Measurements from ENCODE around the gene LMNA.
"Not testable (repeated sequence)": the region's sequence is repeated elsewhere in the genome, so short reads cannot be mapped to it uniquely, and the experiment has no call there.

Gene LMNA

GRCh38 chr1:156114101-156114918 lies at the start of gene LMNA:
Gene LMNA (plus strand): TSS chr1:156114711. CDS start chr1:156114919, 208 bp downstream.
- no peak for DNase-seq

GRCh38 chr1:156065212-156065611 lies 49.3 kb upstream of the LMNA start:
- DNase-seq: no peak

- no peak for DNase-seq
These were observed 48.6 kb upstream of the LMNA start for GRCh38 chr1:156065871-156066270.

DNA sequence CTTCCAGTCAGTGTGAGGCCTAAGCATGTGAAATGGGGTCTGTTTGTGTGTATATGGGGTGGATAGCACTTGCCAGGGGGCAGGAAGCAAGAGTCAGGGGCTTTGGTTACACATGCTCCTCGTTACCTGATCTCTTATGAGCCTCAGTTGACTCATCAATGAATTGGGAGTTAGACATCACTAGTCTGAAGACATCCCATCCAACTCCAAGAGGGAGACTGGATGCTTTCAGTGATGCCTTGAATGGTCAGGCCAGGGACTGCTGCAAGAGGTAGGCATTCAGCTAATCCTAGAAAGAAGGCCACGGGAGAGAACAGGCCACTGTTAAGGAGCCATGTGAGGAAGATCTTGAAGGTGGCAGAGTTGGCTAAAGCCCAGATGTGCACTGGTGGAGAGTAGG lies 47.2 kb upstream of the LMNA start:
- no peak for DNase-seq

DNA sequence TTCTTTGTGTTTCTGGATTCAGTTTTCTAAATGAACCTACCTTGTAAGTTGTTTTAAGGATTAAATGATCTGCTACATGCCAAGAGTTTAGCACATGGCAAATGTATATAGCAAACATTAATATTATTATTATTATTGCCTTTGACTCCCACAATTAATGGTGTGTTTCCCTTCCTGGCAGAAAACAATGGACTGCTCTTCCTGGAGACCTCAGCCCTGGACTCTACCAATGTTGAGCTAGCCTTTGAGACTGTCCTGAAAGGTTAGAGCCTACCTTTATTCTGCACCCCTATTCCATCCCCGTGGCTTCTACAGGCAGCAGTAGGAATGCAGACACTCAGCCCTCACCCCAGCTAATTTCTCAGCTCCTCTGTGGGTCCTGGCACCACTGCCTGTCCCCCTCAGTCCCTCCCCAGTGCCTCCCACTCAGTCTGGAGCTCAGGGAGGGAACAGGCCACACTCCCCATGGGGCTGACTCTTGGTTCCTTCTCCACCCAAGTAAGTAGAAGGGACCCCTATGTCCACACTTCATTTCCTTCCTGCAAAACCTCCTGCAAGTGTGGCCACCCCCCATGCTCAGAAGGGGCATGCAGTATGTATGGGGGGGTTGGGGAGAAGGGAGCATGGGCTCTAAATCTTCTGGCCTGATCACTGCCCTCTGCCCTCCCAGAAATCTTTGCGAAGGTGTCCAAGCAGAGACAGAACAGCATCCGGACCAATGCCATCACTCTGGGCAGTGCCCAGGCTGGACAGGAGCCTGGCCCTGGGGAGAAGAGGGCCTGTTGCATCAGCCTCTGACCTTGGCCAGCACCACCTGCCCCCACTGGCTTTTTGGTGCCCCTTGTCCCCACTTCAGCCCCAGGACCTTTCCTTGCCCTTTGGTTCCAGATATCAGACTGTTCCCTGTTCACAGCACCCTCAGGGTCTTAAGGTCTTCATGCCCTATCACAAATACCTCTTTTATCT lies 44.7 kb upstream of the LMNA start:
- DNase-seq: no peak

DNA sequence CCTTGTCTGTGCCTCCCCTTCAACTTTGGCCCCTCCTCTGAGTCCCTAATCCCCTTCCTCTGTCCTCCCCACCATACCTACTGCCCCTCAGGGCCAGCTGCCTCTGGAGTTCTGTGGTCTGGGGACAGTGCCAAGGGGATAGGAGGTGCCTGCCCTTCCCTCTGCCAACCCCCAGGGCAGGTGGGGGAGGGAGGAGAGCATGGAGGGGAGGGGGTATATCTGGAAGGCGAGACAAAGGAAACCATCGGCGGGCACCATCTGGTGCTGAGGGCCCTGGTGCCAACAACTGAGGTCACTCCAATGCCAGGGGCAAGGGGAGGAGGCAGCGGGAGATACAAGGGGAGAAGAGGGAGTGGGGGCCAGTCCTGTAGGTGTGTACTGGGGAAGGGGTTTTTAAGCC lies 44.0 kb upstream of the LMNA start:
- DNase-seq: peak; percentile 72

DNA sequence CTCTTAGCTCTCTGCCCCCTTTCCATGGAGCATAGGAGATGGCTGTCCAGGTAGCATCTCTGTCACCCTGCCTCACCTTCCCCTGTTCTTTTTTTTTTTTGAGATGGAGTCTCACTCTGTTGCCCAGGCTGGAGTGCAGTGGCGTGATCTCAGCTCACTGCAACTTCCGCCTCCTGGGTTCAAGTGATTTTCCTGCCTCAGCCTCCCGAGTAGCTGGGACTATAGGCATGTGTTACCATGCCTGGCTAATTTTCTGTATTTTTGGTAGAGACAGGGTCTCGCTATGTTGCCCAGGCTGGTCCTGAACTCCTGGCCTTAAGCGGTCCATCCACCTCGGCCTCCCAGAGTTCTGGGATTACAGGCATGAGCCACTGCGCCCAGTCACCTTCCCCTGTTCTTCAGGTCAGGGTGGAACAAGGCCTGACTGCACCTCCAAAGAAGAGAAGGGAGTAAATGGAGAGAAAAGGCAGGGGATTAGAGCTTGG lies 43.1 kb upstream of the LMNA start:
- DNase-seq: not testable (repeated sequence)

DNA sequence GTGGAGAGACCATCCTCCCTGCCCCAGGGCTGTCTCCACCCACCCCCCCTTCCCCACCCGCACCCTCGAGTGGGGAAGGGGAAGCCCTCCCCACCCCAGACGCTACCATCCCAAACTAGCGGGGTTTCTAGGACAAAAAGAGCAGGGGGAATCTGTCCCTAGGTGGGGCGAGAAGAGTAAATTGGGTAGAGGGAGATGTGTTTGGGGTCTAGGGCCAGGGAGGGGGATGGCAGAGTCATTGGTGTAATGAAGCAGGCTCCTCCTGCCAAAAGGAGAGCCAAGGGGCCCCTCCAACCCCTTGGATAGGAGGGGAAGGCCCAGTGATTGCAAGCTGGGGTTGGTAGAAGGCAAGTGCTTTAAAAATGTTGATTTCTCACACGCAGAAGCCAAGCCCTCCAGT lies 42.3 kb upstream of the LMNA start:
- DNase-seq: no peak

DNA sequence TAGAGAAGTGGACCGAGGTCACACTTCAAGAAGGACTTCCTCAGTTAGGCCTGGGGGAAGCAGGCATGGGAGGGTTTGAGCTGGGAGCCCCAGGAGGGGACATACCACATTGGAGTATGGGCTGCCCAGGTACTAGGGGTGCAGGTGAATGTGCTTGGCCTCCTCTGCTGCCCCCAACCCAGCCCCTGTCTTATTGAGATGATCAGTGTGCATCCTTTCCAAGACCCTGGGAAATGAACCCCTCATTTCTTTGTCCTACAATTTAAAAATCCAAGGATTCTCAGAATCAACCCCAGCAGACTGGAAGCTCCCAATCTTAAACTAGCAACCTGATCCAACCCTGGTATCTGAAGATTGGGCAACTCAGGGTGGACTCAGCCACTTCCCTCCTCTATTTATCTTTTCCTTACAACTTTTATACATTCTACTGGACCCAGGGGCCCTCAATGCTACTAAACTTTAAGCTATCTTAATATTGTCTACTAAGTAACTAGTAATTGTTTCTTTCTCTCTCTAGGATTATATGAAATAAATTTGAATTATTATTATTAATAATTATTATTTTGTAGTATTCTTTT lies 41.3 kb upstream of the LMNA start:
- no peak for DNase-seq

DNA sequence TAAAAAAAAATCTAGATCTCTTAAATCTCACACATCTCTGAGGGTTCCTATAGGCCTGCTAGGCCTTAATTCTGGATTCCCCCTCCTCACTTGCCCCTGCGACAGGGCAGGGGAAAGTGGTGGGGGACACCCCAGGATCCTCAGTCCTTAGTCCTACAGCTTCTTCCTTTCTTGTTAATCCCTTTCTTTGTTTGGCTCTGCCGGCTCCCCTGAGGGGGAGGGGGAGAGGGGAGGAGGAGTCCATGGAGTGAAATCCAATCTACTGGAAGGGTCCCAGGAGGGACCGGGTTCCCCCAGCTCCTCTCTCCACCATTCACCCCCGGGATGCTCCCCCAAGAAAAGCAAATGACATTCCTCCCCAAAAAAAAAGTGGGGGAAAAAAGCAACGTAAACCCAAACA lies 40.8 kb upstream of the LMNA start:
- peak; percentile 31 for DNase-seq

GRCh38 chr1:156074661-156075060 lies 39.9 kb upstream of the LMNA start:
- no peak for DNase-seq

GRCh38 chr1:156075162-156075561 lies 39.3 kb upstream of the LMNA start:
- DNase-seq: no peak

DNA sequence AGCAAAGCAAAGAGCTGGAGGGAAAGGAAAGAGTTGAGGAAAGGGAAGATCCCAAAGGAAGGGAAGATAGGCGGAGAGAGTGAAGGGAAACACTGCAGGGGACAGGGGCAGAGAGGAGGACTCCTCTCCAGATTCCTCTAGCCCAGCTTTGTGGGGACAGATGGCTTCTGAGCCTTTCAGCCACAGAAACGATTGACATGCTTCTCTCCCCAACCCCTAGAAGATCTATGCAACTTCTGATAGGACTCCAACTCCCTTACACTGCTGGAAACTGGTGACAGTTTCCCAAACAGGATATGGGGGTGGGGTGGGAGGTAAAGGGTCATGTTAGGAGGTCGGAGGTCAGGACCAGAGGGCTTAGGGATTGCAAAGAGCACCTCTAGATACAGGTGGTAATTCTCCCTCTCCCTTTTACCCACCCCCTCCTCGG lies 38.7 kb upstream of the LMNA start:
- no peak for DNase-seq

DNA sequence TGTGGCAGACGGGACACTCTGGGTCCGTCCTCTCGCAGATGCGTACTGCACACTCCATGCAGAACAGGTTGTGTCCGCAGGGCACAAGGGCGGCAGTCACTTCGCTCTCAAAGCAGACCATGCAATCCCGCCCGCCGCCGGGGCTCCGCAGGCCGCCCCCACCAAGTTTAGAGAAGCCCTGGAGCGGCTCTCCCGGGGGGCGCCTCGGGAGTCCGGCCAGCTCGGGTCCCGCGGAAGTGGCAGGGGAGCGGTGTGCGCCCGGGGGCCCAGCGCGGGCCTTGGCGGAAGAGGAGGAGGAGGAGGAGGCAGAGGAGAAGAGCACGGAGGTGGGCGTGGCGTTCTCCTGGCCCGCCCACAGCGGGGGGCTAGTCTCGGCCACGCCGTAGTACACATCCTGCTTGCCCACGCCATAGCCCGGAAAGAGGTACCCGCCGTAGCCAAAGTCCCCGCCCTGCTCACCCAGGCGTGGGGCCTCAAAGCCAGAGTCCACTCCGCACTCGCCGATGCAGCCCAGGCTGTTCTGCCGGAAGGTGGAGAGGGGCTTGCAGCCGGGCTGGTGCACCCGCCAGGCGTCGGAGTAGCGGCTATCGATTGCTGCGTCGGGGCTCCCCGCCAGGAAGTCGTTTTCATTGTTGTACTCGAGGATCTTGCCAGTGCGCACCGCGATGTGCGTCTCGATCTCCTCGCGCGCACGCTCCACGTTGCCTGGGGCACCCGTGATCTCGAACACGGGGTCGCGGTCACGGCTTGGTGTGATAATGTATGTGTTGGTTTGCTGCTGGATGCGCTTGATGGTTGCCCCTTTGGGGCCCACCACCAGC lies 37.7 kb upstream of the LMNA start:
- DNase-seq: no peak

- DNase-seq: no peak
These were observed 37.1 kb upstream of the LMNA start for GRCh38 chr1:156077430-156077760.

GRCh38 chr1:156078728-156079127 lies 35.8 kb upstream of the LMNA start:
- DNase-seq: no peak

DNA sequence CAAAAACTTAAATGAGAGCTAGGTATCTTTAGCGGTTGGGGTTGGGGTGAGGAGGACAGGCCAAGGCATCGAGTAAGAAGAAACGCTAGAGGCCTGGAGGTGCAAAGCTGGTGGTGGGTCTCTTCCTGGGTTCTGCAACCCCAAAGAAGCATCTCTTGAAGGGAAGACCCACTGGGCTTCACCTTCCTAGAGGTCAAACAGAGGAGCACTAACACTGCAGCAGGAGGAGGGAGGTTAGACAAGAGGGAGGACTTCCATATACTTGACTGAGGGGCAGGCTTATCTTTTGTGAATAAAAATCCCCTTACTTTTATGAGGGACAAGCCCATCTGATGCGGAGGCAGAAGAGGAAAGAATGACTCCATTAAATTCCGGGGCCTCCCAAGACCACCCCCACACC lies 34.7 kb upstream of the LMNA start:
- no peak for DNase-seq

DNA sequence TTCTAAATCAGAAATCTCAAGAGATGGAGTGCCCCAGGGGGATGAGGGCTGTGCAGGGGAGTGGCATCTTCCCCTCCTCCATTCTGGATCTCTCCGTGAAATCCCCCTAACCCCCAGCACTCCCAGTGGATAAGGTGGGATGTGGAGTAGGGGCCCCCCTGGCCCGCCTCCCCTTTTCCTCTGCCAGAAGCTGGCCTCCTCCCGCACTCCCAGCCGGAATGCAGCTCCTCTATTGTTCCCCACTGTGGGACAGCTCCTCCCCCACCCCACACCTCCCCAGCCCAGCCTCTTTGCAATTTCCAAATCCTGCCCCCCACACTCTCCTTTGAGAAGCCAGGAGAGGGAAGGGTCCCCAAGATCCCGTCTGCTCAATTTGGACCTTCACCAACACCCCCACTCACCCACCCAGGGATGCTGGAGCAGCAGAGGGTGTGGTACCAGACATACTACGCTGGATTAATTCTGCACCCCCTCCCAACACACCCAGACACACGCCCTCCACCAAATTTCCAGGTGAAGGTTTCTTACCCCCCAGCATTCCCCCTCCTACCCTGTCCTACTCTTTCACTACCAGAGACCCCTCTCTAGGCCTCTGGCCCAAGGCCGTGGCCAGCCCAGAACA lies 34.2 kb upstream of the LMNA start:
- no peak for DNase-seq

DNA sequence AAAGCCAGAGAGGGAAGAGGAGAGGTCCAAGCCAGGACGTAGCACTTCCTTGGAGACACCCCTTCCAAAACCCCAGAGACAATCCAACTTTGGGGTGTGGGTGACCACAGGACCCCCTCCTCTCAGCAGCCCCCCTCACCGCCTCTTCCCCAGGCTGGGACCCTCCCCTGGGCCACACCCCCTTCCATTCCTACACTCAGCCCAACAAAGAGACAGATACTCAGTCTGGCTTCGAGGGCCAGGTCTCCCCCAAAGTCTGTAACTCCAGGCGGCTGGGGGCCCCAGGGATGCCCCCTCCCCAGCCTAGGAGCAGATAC lies 33.7 kb upstream of the LMNA start:
- DNase-seq: no peak

- DNase-seq: no peak
These were observed 33.2 kb upstream of the LMNA start for GRCh38 chr1:156081180-156081916.

DNA sequence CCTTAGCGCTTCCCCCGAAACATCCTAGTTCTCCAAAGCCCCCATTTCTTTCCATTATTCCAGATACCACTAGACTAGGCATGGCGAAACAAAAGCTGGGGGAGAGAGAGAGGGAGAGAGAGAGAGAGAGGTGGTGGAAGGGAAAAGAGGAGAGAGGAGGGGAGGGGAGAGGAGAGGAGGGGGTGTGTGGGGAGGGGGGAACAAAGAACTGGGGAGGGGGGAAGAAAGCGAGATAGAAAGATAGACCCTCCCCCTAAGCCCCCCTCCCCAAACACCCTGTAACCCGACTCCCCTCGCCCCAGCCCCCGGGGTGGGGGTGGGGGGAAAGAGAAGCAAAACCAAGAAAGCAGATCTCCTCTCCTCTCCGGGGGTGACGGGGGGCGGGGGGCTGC lies 32.6 kb upstream of the LMNA start:
- DNase-seq: no peak

Data from NCI-H524 treated with DMSO at 0.1 percent for 48 hours (cell line).